Measurements from ENCODE around the gene CCL3.

Gene CCL3

GRCh38 chr17:36059406-36059805 is 30.5 kb downstream of the CCL3 start:
- Histone ChIP-seq H3K79me2 (ENCODE audit: insufficient read depth, low read length) (no peaks in the 10 kb centered on the region), H3K4me3 (ENCODE audit: low read length, poor library complexity, severe bottlenecking) (no peak overlapping the region), H3K9ac (ENCODE audit: low read depth, low read length, poor library complexity, severe bottlenecking) (no peak overlapping the region), H3K36me3 (ENCODE audit: insufficient read depth, low read length) (no peaks in the 10 kb centered on the region), H3K27me3 (ENCODE audit: insufficient read depth, low read length, poor library complexity, severe bottlenecking) (no peaks in the 10 kb centered on the region), H3K4me2 (ENCODE audit: low read depth, low read length, poor library complexity, severe bottlenecking) (no peak overlapping the region), H3K4me1 (ENCODE audit: insufficient read depth, low read length, poor library complexity, severe bottlenecking) (no peaks in the 10 kb centered on the region), H4K20me1 (ENCODE audit: insufficient read depth, low read length, poor library complexity, severe bottlenecking) (no peaks in the 10 kb centered on the region), H3K9me2 (replicated peaks; ENCODE audit: low read depth, low read length) (no peaks in the 10 kb centered on the region), H3F3A (ENCODE audit: low read depth) (no peaks in the 10 kb centered on the region), H2AFZ (ENCODE audit: low read length) (no peak overlapping the region), H3K9me3 (ENCODE audit: insufficient read depth, low read depth, low read length) (no peaks in the 10 kb centered on the region)
- TF ChIP-seq, protein P1, sequence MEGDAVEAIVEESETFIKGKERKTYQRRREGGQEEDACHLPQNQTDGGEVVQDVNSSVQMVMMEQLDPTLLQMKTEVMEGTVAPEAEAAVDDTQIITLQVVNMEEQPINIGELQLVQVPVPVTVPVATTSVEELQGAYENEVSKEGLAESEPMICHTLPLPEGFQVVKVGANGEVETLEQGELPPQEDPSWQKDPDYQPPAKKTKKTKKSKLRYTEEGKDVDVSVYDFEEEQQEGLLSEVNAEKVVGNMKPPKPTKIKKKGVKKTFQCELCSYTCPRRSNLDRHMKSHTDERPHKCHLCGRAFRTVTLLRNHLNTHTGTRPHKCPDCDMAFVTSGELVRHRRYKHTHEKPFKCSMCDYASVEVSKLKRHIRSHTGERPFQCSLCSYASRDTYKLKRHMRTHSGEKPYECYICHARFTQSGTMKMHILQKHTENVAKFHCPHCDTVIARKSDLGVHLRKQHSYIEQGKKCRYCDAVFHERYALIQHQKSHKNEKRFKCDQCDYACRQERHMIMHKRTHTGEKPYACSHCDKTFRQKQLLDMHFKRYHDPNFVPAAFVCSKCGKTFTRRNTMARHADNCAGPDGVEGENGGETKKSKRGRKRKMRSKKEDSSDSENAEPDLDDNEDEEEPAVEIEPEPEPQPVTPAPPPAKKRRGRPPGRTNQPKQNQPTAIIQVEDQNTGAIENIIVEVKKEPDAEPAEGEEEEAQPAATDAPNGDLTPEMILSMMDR (conservative IDR thresholded peaks at IDR 0.05; ENCODE audit: low read length), result no peak
- no peak for TF ChIP-seq EZH2phosphoT487 (IDR thresholded peaks at IDR 0.05; ENCODE audit: borderline replicate concordance)

DNA sequence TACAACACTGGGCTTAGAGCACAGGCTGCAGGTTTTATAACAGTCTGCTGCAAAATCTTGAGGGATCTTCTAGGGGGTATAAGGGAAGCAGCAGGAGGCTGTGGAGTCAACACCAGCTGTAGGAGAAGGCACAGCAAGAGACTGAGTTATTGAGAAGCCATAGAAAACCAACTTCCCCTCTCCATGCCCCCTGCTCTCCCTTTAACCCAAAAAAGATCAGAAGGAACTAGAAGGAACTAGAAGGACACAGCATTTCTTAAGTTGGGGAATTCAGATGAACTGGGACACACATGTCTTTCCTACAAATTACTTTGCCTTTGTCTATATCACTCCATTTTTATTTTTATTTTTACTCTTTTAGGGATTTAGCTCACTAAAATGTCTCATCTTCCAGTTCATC is 32.0 kb downstream of the CCL3 start:
- Histone ChIP-seq H3K36me3 (ENCODE audit: insufficient read depth, low read length) (no peaks in the 10 kb centered on the region), H3K9me2 (replicated peaks; ENCODE audit: low read depth, low read length) (no peaks in the 10 kb centered on the region), H3K27me3 (ENCODE audit: insufficient read depth, low read length, poor library complexity, severe bottlenecking) (no peaks in the 10 kb centered on the region), H3K9ac (ENCODE audit: low read depth, low read length, poor library complexity, severe bottlenecking) (no peak overlapping the region), H3K9me3 (ENCODE audit: insufficient read depth, low read depth, low read length) (no peaks in the 10 kb centered on the region), H3F3A (ENCODE audit: low read depth) (no peaks in the 10 kb centered on the region), H2AFZ (ENCODE audit: low read length) (no peak overlapping the region), H3K4me3 (ENCODE audit: low read length, poor library complexity, severe bottlenecking) (no peak overlapping the region), H3K4me1 (ENCODE audit: insufficient read depth, low read length, poor library complexity, severe bottlenecking) (no peaks in the 10 kb centered on the region), H3K4me2 (ENCODE audit: low read depth, low read length, poor library complexity, severe bottlenecking) (no peak overlapping the region), H3K79me2 (ENCODE audit: insufficient read depth, low read length) (no peaks in the 10 kb centered on the region), H4K20me1 (ENCODE audit: insufficient read depth, low read length, poor library complexity, severe bottlenecking) (no peaks in the 10 kb centered on the region)
- TF ChIP-seq, protein P1 (conservative IDR thresholded peaks at IDR 0.05; ENCODE audit: low read length), result no peak
- no peak for TF ChIP-seq EZH2phosphoT487 (IDR thresholded peaks at IDR 0.05; ENCODE audit: borderline replicate concordance)

GRCh38 chr17:36055921-36056520 is 33.9 kb downstream of the CCL3 start:
- Histone ChIP-seq H3F3A (ENCODE audit: low read depth) (no peaks in the 10 kb centered on the region), H3K4me1 (ENCODE audit: insufficient read depth, low read length, poor library complexity, severe bottlenecking) (no peaks in the 10 kb centered on the region), H3K36me3 (ENCODE audit: insufficient read depth, low read length) (no peaks in the 10 kb centered on the region), H3K9me3 (ENCODE audit: insufficient read depth, low read depth, low read length) (no peaks in the 10 kb centered on the region), H3K4me2 (ENCODE audit: low read depth, low read length, poor library complexity, severe bottlenecking) (no peak overlapping the region), H3K9ac (ENCODE audit: low read depth, low read length, poor library complexity, severe bottlenecking) (no peak overlapping the region), H3K79me2 (ENCODE audit: insufficient read depth, low read length) (no peaks in the 10 kb centered on the region), H3K27me3 (ENCODE audit: insufficient read depth, low read length, poor library complexity, severe bottlenecking) (no peaks in the 10 kb centered on the region), H3K9me2 (replicated peaks; ENCODE audit: low read depth, low read length) (no peaks in the 10 kb centered on the region), H2AFZ (ENCODE audit: low read length) (no peak overlapping the region), H3K4me3 (ENCODE audit: low read length, poor library complexity, severe bottlenecking) (no peak overlapping the region), H4K20me1 (ENCODE audit: insufficient read depth, low read length, poor library complexity, severe bottlenecking) (no peaks in the 10 kb centered on the region)
- TF ChIP-seq, protein P1 (conservative IDR thresholded peaks at IDR 0.05; ENCODE audit: low read length), result no peak
- TF ChIP-seq EZH2phosphoT487 (IDR thresholded peaks at IDR 0.05; ENCODE audit: borderline replicate concordance), result no peak

Measured in Loucy (cell line).